Fibroblast of pulmonary artery (primary cell): ENCODE results near the gene PLEKHM3.
A peak's percentile ranks its signal among the peaks of the same experiment; 100 is the strongest.

Experiments
- DNase-seq: peaks from one replicate; pipeline ENCODE4 v3.0.0-alpha.2; 2010; ENCODE audit warnings: low read depth
- H3K4me3 ChIP-seq: replicated peaks from 2 replicates; pipeline ENCODE4 v1.5.1; 2011; ENCODE audit warnings: low read depth, mild to moderate bottlenecking, control low read depth, low read length, moderate library complexity
- TF ChIP-seq, protein P1 (sequence below): IDR thresholded peaks from 2 replicates; pipeline ENCODE4 v1.5.1; 2011; ENCODE audit warnings: mild to moderate bottlenecking, control low read depth, low read length, inconsistent platforms; ENCODE audit errors: missing control alignments

PLEKHM3 gene

DNA sequence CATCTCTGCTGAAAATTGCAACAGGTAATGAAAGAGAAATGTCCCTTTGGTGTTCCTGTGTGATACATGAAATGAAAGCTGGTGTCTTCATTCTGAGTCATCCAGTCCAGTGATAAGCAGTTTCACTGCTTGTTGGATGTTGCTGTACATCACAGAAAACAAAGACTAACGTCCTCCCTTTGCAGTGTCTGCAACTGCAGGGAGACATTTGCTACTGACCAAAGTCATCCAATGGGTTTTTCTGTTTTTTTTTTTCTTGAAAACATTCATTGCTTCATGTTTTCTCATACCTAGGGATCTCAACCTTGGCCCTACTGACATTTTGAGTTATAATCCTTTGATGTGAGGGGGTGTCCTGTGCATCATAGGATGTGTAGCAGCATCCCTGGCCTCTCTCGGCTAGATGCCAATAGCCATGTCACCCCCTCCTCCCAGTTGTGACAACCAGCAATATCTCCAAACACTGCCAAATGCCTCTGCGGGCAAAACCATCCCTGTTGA lies 192.0 kb downstream of the PLEKHM3 start:
- DNase-seq: no peak
- TF ChIP-seq, protein P1, sequence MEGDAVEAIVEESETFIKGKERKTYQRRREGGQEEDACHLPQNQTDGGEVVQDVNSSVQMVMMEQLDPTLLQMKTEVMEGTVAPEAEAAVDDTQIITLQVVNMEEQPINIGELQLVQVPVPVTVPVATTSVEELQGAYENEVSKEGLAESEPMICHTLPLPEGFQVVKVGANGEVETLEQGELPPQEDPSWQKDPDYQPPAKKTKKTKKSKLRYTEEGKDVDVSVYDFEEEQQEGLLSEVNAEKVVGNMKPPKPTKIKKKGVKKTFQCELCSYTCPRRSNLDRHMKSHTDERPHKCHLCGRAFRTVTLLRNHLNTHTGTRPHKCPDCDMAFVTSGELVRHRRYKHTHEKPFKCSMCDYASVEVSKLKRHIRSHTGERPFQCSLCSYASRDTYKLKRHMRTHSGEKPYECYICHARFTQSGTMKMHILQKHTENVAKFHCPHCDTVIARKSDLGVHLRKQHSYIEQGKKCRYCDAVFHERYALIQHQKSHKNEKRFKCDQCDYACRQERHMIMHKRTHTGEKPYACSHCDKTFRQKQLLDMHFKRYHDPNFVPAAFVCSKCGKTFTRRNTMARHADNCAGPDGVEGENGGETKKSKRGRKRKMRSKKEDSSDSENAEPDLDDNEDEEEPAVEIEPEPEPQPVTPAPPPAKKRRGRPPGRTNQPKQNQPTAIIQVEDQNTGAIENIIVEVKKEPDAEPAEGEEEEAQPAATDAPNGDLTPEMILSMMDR: no peak
- H3K4me3 ChIP-seq: no peak overlapping the region

DNA sequence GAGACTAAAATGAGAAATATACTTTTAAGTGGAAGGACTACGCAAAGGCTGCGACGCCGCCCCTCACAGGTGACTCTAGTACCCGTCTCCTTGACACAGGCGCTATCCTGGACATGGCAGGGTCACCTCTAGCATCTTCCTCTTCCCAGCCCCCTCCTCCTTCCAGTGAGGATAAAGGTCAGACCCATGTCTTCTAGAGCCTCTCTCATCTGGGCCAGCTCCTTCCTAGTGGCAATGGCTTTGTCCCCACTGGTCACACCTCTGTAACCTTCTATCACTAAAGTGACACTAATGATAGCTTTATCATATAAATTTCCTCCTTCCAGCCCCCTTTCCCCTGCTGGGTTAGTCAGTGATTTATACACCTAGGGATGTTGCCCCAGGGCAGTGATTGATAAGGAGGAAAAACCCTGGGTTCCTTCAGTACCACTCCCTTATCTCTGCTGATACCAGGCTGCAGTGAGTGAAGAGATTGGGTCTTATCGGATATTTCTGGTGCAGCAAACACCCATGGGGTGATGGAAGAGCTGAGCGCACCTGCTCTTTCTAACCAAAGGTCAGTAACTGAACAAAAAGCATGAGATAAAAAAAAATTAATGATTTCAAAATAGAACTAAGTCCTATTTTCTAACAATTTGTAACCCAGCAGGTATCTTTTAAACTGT lies 193.6 kb downstream of the PLEKHM3 start:
- TF ChIP-seq, protein P1: no peak
- DNase-seq: no peak

DNA sequence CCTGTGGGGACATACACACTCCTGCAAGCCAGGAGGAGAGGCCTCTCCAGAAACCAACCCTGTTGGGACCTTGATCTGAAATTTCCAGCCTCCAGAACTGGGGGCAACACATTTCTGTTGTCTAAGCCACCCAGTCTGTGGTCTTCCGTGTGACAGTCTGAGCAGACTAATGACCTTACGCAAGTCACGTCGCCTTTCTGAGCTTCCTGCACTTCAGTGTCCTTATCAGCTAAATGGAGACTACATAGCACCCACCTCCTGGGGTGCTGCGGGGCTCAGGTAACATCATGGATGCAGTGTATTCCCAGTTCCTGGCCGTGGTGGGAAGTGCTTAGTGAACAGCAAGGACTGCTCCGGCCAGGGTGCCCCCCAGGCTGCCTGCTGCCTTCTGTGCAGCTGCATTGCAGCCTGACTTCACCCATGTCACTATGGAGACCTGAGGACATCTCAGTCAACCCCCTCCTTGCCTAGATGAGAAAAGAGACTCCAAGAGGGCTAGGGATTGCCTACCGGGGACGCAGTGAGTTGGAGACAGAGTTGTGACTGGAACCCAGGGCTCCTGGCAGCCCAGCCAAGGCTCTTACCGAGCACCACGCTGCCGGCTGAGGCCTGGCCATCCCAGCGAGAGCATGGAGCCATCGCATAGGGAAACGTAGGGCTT lies 194.4 kb downstream of the PLEKHM3 start:
- H3K4me3 ChIP-seq: no peak overlapping the region

More for the DNA sequence above, 193.6 kb downstream of the PLEKHM3 start:
- no peak overlapping the region for H3K4me3 ChIP-seq

DNA sequence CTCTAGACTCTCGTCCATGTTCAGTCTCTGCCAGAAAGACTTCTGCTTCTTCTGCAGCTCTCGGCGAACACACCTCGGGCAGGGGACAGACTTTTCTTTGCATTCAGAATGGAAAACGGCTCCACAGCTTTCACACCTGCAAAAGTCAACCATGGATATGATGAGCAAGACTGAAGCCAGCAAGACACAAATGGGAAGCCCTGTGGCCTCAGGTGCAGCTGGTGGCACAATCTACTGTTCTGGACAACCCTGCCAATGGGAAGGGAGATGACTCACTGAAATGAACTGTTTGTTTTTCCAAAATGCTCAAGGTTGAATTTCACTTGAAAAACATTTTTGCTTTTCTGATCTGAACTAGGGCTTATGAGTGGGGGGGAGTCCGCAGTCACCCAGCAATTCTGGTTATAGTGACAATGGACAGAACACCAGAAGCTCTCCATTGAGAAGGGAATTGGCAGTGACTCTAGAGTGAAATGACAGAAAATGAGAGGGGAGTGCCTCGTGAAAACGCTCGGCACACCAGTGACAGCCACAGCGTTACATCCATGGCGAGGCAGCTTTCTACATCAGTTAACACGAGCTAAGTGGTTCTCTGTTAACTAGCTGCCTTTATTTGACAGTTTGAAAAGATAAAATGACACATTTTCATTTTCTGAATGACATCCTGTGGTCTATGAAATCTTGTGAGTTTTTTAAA lies 196.8 kb downstream of the PLEKHM3 start:
- peak; percentile 15 for DNase-seq
- no peak overlapping the region for H3K4me3 ChIP-seq
- TF ChIP-seq, protein P1: no peak

More for the DNA sequence above, 194.4 kb downstream of the PLEKHM3 start:
- no peak for DNase-seq
- TF ChIP-seq, protein P1: no peak

DNA sequence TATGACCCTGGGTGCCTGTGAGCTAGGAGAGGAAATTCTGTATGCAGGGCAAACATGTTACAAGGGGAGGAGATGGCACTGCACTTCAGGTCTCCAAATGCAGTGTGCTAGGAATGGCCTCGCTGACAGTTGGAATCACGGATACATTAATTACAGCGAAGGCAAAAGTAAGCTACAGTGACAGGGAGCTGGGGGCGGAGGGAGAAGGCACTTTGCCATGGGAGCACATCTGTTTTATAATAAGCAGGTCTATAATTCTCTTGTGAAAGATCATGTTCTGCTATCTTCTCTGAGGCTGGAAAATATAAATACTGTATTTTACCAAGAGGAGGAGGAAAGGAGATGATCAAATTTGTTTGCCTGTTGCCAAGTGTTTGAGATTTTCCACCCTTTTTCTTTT lies 199.3 kb downstream of the PLEKHM3 start:
- H3K4me3 ChIP-seq: no peak overlapping the region
- TF ChIP-seq, protein P1: no peak
- DNase-seq: no peak

DNA sequence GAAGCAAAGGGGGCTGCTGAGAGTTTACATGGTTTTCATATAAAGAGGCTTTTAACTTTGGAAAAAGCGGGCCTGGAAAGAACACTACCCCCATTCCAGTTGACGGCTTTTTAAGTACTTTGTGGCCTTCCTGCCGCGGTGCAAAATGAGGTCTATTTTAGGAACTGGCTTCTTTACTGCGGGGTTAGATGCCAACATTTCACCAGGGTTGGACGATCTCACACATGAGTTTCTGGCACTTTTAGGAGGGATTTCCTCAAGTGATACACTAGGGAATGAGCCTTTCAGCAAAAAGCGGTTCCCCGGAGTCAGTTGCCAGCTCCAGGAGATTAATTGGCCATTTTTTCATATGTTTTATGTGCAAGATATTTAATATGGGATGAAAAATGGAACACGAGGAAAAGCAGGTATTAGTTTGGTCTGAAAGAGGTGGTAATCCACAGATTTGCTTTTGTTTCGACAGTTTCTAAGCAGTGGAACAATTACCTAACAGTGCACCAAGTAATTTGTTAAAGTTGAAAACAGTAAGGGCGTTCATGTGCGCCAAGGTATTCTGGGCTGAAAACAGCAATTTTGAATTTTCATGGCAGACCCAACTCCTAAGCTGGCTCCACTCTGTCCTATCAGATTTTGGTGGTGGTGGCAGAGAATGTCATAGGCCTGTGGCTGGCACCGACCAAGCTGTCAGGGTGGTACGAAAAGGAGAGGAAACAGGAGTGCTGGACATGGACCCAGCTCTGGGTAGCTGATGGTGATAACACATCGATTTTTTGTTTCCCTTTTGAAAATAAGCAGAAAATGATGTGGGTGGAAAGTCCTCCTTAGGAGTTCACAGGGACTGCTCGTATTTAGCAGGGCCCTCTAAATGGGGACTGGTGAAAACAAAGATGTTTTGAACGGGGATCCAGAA lies 200.0 kb downstream of the PLEKHM3 start:
- DNase-seq: no peak
- no peak overlapping the region for H3K4me3 ChIP-seq
- TF ChIP-seq, protein P1: no peak
